K562 (cell line): ENCODE measurements around the gene RBBP8. TPM values are rescaled to one million over a fixed set of nuclear protein-coding genes. Genes with fewer than 3 reads are reported as not detected.

Experiments
- ATAC-seq: fragments of 200-7000 bp; cut with Tn5 transposase; 3 replicates; pipeline ENCODE4 v1.9.1; 2020; ENCODE audit warnings: moderate library complexity
- BruUV-seq: library from RNA; stranded (reverse); fragments of 400-500 nt; replicated peaks from 2 replicates; lab custom pipeline; 2021; lab: Mats Ljungman, UMichigan
- CTCF ChIA-PET: fragments of 300-600 bp; formaldehyde crosslinking; extraction: SDS; loops from one replicate; lab custom pipeline; 2021; ENCODE audit warnings: low intra/inter-chr PET ratio; lab: Yijun Ruan, JAX
- POLR2A ChIA-PET: fragments of 300-600, 350-650 bp; sonication (Branson Sonifier 250); formaldehyde crosslinking; extraction: SDS; loops from one replicate; lab custom pipeline; 2021; ENCODE audit warnings: antibody characterized with exemption, inconsistent platforms; lab: Yijun Ruan, JAX
- DNase-seq, 4 experiments: peaks; one replicate each; pipeline versions ENCODE4 v3.0.0 to v3.0.0-alpha.2; 2011 to 2018; ENCODE audit warnings: low spot score in 3 of 4, mixed read lengths in 3 of 4; ENCODE audit errors: extremely low read depth in 1 of 4
- FAIRE-seq: peaks from 2 replicates; lab custom pipeline; 2011; peaks lifted over from hg19 to GRCh38; lab: Jason Lieb, UNC
- H2AFZ ChIP-seq: 2 replicates; pipeline ENCODE4 v1.6.0; 2011; ENCODE audit warnings: low read depth, low read length, control low read depth, inconsistent platforms
- H3K27ac ChIP-seq: fragments of 200-600 bp; 3 replicates; pipeline ENCODE4 v1.8.0; 2011; ENCODE audit warnings: low read depth, mild to moderate bottlenecking, control low read depth, inconsistent platforms, low read length, moderate library complexity, mixed read lengths; ENCODE audit errors: extremely low read depth
- H3K27me3 ChIP-seq, 2 experiments: fragments of 300-600 bp in 1 of 2; 2 replicates in 1 of 2; 3 replicates in 1 of 2; pipeline versions ENCODE4 v1.6.0 to v1.8.0; 2011; ENCODE audit warnings: inconsistent platforms in 2 of 2, low read length in 2 of 2, mild to moderate bottlenecking in 1 of 2, mixed read lengths in 1 of 2, moderate library complexity in 1 of 2; ENCODE audit not compliant: control insufficient read depth in 2 of 2, insufficient read depth in 2 of 2
- H3K36me3 ChIP-seq: fragments of 300-600 bp; 3 replicates; pipeline ENCODE4 v1.8.0; 2011; ENCODE audit warnings: mild to moderate bottlenecking, low read length, inconsistent platforms; ENCODE audit not compliant: control insufficient read depth, insufficient read depth
- H3K4me1 ChIP-seq, 2 experiments: fragments of 200-600 bp in 1 of 2; replicated peaks in 1 of 2; 2 replicates in 1 of 2; 3 replicates in 1 of 2; pipeline versions ENCODE4 v1.5.1 to v1.8.0; 2011; ENCODE audit warnings: inconsistent platforms in 2 of 2, low read length in 2 of 2, mild to moderate bottlenecking in 1 of 2, mixed read lengths in 1 of 2, moderate library complexity in 1 of 2; ENCODE audit not compliant: control insufficient read depth in 2 of 2, insufficient read depth in 2 of 2
- H3K4me2 ChIP-seq: 2 replicates; pipeline ENCODE4 v1.6.1; 2011; ENCODE audit warnings: low read length, control low read depth, inconsistent platforms, mixed read lengths; ENCODE audit not compliant: insufficient read depth
- H3K4me3 ChIP-seq: fragments of 200-600 bp; sonication (generic), shearing (Covaris generic); 2 replicates; pipeline ENCODE4 v1.5.1; 2016; ENCODE audit warnings: control low read depth, inconsistent platforms
- H3K79me2 ChIP-seq: fragments of 200-600 bp; 3 replicates; pipeline ENCODE4 v1.8.0; 2011; ENCODE audit warnings: low read length, inconsistent platforms; ENCODE audit not compliant: control insufficient read depth, insufficient read depth
- H3K9ac ChIP-seq, 2 experiments: 2 replicates each; pipeline versions ENCODE4 v1.6.0 to v1.6.1; 2011; ENCODE audit warnings: low read depth in 2 of 2, low read length in 2 of 2, control low read depth in 1 of 2, inconsistent platforms in 1 of 2, mild to moderate bottlenecking in 1 of 2, mixed read lengths in 1 of 2; ENCODE audit not compliant: insufficient read depth in 1 of 2
- H3K9me1 ChIP-seq: one replicate; pipeline ENCODE4 v1.6.0; 2011; ENCODE audit warnings: inconsistent platforms, mild to moderate bottlenecking, low read length, moderate library complexity; ENCODE audit not compliant: control insufficient read depth, insufficient read depth
- H3K9me3 ChIP-seq: replicated peaks from 2 replicates; pipeline ENCODE4 v1.5.1; 2011; ENCODE audit warnings: low read depth, low read length, inconsistent platforms; ENCODE audit not compliant: control insufficient read depth, insufficient read depth
- H4K20me1 ChIP-seq: replicated peaks from 2 replicates; pipeline ENCODE4 v1.6.1; 2011; ENCODE audit warnings: low read length, inconsistent platforms, mixed read lengths; ENCODE audit not compliant: control insufficient read depth, insufficient read depth
- AFF4 ChIP-seq: sonication (generic); formaldehyde crosslinking; IDR thresholded peaks from 2 replicates; pipeline ENCODE4 v1.8.0; 2023; ENCODE audit warnings: mild to moderate bottlenecking, missing genetic modification reagents
- ATF3 ChIP-seq, 2 experiments: fragments of 450-650 bp in 1 of 2; sonication (generic) in 1 of 2; formaldehyde crosslinking in 1 of 2; IDR thresholded peaks in 1 of 2; conservative IDR thresholded peaks in 1 of 2; 2 replicates each; pipeline versions ENCODE4 v1.6.1 to v1.8.1; 2016 to 2023; ENCODE audit warnings: mild to moderate bottlenecking in 2 of 2, moderate library complexity in 2 of 2, inconsistent platforms in 1 of 2, missing genetic modification reagents in 1 of 2
- DMBX1 ChIP-seq: fragments of 250-450 bp; sonication (Bioruptor Pico); IDR thresholded peaks from 2 replicates; pipeline ENCODE4 v1.8.0; 2022; ENCODE audit warnings: inconsistent platforms, mild to moderate bottlenecking, moderate library complexity, borderline replicate concordance
- ETV6 ChIP-seq, 3 experiments: fragments of 150-350 bp in 1 of 3; sonication (generic) in 1 of 3; formaldehyde crosslinking in 1 of 3; IDR thresholded peaks; 2 replicates each; pipeline versions ENCODE4 v1.6.1 to v1.8.0; 2014 to 2022; ENCODE audit warnings: borderline replicate concordance in 2 of 3, low read depth in 2 of 3, antibody characterized with exemption in 1 of 3, low read length in 1 of 3, mild to moderate bottlenecking in 1 of 3, missing genetic modification reagents in 1 of 3
- ZBTB11 ChIP-seq, 3 experiments: fragments of 200-800 bp in 1 of 3; fragments of 250-450 bp in 1 of 3; fragments of 450-650 bp in 1 of 3; sonication (Bioruptor Pico) in 1 of 3; sonication (Bioruptor generic) in 1 of 3; formaldehyde crosslinking in 1 of 3; IDR thresholded peaks; 2 replicates each; pipeline versions ENCODE4 v1.6.1 to v1.8.0; 2016 to 2022; ENCODE audit warnings: mild to moderate bottlenecking in 2 of 3, missing genetic modification characterization in 2 of 3, missing compliant biosample characterization in 1 of 3, moderate library complexity in 1 of 3
- ZBTB9 ChIP-seq: fragments of 450-650 bp; formaldehyde crosslinking; IDR thresholded peaks from 2 replicates; pipeline ENCODE4 v1.4.0; 2020; ENCODE audit warnings: mild to moderate bottlenecking, moderate library complexity
- ZFP36 ChIP-seq: fragments of 150-350 bp; IDR thresholded peaks from 2 replicates; pipeline ENCODE4 v1.6.1; 2018; ENCODE audit warnings: low read length, low read depth; ENCODE audit not compliant: partially characterized antibody
- ZNF143 ChIP-seq: sonication (generic); formaldehyde crosslinking; IDR thresholded peaks from 2 replicates; pipeline ENCODE4 v1.9.0; 2022; ENCODE audit warnings: mild to moderate bottlenecking, missing genetic modification reagents
- ZNF224 ChIP-seq: sonication (generic); formaldehyde crosslinking; IDR thresholded peaks from 2 replicates; pipeline ENCODE4 v1.8.0; 2022; ENCODE audit warnings: mild to moderate bottlenecking, missing genetic modification reagents
- ZNF354B ChIP-seq: fragments of 250-450 bp; sonication (Bioruptor Pico); IDR thresholded peaks from 2 replicates; pipeline ENCODE4 v1.4.0; 2020
- ZNF384 ChIP-seq: IDR thresholded peaks from 2 replicates; pipeline ENCODE4 v1.6.1; 2012; ENCODE audit warnings: low read depth, low read length, improper control_type of control experiment
- WGBS: fragments of 100-300 bp; shearing (Covaris generic); methylation state at CpG from one replicate; pipeline ENCODE4 v1.1.6; 2016; ENCODE audit warnings: low coverage, mixed read lengths; ENCODE audit not compliant: insufficient coverage; ENCODE audit errors: missing lambda C conversion rate; 5-methylcytosine and 5-hydroxymethylcytosine counted together
- in situ Hi-C: fragments of 300-500 bp; cut with MboI; formaldehyde crosslinking; loops from 4 replicates; pipeline ENCODE4 v1.15.0; 2018; ENCODE audit warnings: inconsistent platforms, mixed read lengths
- intact Hi-C: fragments of 100-400 bp; cut with micrococcal nuclease; formaldehyde crosslinking; loops from 2 replicates; pipeline ENCODE4 v1.14.2; 2022
- polyA plus RNA-seq, 8 experiments: library from polyadenylated mRNA; depleted of rRNA in 4 of 8; stranded (reverse) in 5 of 8; unstranded in 3 of 8; fragments of >200 nt; fragmentation: Nextera tagmentation in 2 of 8; fragmentation: Illumina TruSeq in 1 of 8; extraction: Ambion mirVana in 2 of 8; extraction: Trizol in 1 of 8; gene quantifications; 2 replicates each; pipeline versions ENCODE4 v1.2.1 to v1.2.3, GENCODE V29; 2011 to 2014; ENCODE audit warnings: inconsistent platforms in 1 of 8, missing spikeins in 1 of 8
- total RNA-seq, 7 experiments: library from RNA; depleted of rRNA in 6 of 7; stranded (reverse); fragments of >200 nt in 6 of 7; fragmentation: Illumina TruSeq in 2 of 7; extraction: Trizol in 2 of 7; gene quantifications; 2 replicates each; pipeline versions ENCODE4 v1.2.1 to v1.2.3, GENCODE V29; 2011 to 2021; ENCODE audit warnings: low replicate concordance in 1 of 7

The RBBP8 gene
- total and polyA plus RNA-seq, 9 of the 15 experiments (the other 6 are each of a cell fraction or from before 2014, with no cell fraction given): 28.4 to 63.1 (median 48.9) TPM

GRCh38 chr18:22956226-22956625, 23.1 kb downstream of the RBBP8 start:
- ChIA-PET POLR2A (interaction anchor here (1.7 kb wide), 1 partner anchor 8 kb away, joined by 5 read pairs; no protein-coding TSS in a partner anchor), CTCF (no interaction called here)
- DNase-seq (no peak), ATAC-seq (no peak), FAIRE-seq (no peak)
- Histone ChIP-seq H3K27ac (no peak overlapping the region), H4K20me1 (no peaks in the 10 kb centered on the region), H3K27me3 (no peaks in the 10 kb centered on the region), H3K79me2 (no peaks in the 10 kb centered on the region), H3K9me1 (no peaks in the 10 kb centered on the region), H3K9me3 (no peaks in the 10 kb centered on the region), H3K4me2 (no peak overlapping the region), H3K4me1 (no peaks in the 10 kb centered on the region), H3K4me3 (no peak overlapping the region), H3K36me3 (peaks cover 81% of the 10 kb centered on the region), H2AFZ (no peak overlapping the region), H3K9ac (no peak overlapping the region)
- BruUV-seq: no TSS peak
- in situ Hi-C loops: no loop called here
- intact Hi-C loops: no loop called here
- WGBS: 95% methylated on average over 3 of the region's 3 CpGs
- no peak for TF ChIP-seq ZNF354B (CRISPR knock-in tag)
- no peak for TF ChIP-seq ATF3 (IDR thresholded peaks at IDR 0.05)
- no peak for TF ChIP-seq ATF3 (CRISPR knock-in tag; conservative IDR thresholded peaks at IDR 0.05)
- TF ChIP-seq ZBTB9 (CRISPR knock-in tag): no peak
- TF ChIP-seq AFF4 (CRISPR knock-in tag): no peak
- no peak for TF ChIP-seq ZBTB11 (CRISPR knock-in tag; IDR thresholded peaks at IDR 0.05)
- TF ChIP-seq ZNF143 (CRISPR knock-in tag): no peak
- no peak for TF ChIP-seq ZNF384
- TF ChIP-seq ZNF224: no peak
- no peak for TF ChIP-seq ZFP36
- no peak for TF ChIP-seq ETV6 (IDR thresholded peaks at IDR 0.05; ENCODE audit: borderline replicate concordance in 1 of 2, low read depth in 2 of 2, low read length in 1 of 2)
- TF ChIP-seq ETV6 (CRISPR knock-in tag; IDR thresholded peaks at IDR 0.05; ENCODE audit: borderline replicate concordance): no peak
- no peak for TF ChIP-seq DMBX1 (CRISPR knock-in tag)
